Caco-2 (cell line): ENCODE measurements around the gene FGF1. TPM values are rescaled to one million over a fixed set of nuclear protein-coding genes. Genes with fewer than 3 reads are reported as not detected.

Experiments used
- BruUV-seq: library from RNA; stranded (reverse); fragments of 400-500 nt; replicated peaks from 2 replicates; lab custom pipeline; 2021; lab: Mats Ljungman, UMichigan
- CTCF ChIA-PET: fragments of 300-600 bp; sonication (Branson Sonifier 250); formaldehyde crosslinking; loops from one replicate; lab custom pipeline; 2022; ENCODE audit warnings: antibody characterized with exemption; lab: Charles Lee
- POLR2A ChIA-PET: fragments of 300-600 bp; sonication (Branson Sonifier 250); formaldehyde crosslinking; loops from one replicate; lab custom pipeline; 2022; ENCODE audit warnings: antibody characterized with exemption; lab: Charles Lee
- DNase-seq, 2 experiments: peaks; one replicate each; pipeline versions ENCODE4 v3.0.0 to v3.0.0-alpha.2; 2020 to 2022
- H3K27me3 ChIP-seq: replicated peaks from 2 replicates; pipeline ENCODE4 v1.6.0; 2011; ENCODE audit warnings: low read length; ENCODE audit not compliant: control insufficient read depth, insufficient read depth
- H3K36me3 ChIP-seq: 2 replicates; pipeline ENCODE4 v1.5.1; 2011; ENCODE audit warnings: low read length; ENCODE audit not compliant: control insufficient read depth, insufficient read depth
- H3K4me1 ChIP-seq: fragments of 250-450 bp; sonication (Bioruptor Pico); 2 replicates; pipeline ENCODE4 v1.5.1; 2020; ENCODE audit warnings: mild to moderate bottlenecking
- H3K4me3 ChIP-seq: 2 replicates; pipeline ENCODE4 v1.5.1; 2011; ENCODE audit warnings: low read depth, mild to moderate bottlenecking, control low read depth, low read length
- H3K9me3 ChIP-seq: fragments of 250-450 bp; sonication (Bioruptor Pico); 2 replicates; pipeline ENCODE4 v1.5.1; 2020; ENCODE audit warnings: mild to moderate bottlenecking, moderate library complexity
- H3K27ac Mint-ChIP-seq: one replicate; pipeline ENCODE4 v1.8.0; 2022; ENCODE audit warnings: mixed read lengths; ENCODE audit not compliant: unreplicated experiment
- H3K27me3 Mint-ChIP-seq: one replicate; pipeline ENCODE4 v1.8.0; 2022; ENCODE audit warnings: mixed read lengths; ENCODE audit not compliant: insufficient read depth, unreplicated experiment
- H3K36me3 Mint-ChIP-seq: one replicate; pipeline ENCODE4 v1.8.0; 2022; ENCODE audit warnings: mild to moderate bottlenecking, mixed read lengths; ENCODE audit not compliant: insufficient read depth, unreplicated experiment
- H3K4me1 Mint-ChIP-seq: one replicate; pipeline ENCODE4 v1.8.0; 2022; ENCODE audit warnings: low read depth, mixed read lengths; ENCODE audit not compliant: unreplicated experiment
- H3K4me3 Mint-ChIP-seq: one replicate; pipeline ENCODE4 v1.8.0; 2022; ENCODE audit warnings: mild to moderate bottlenecking, moderate library complexity, mixed read lengths; ENCODE audit not compliant: unreplicated experiment
- H3K9me3 Mint-ChIP-seq: one replicate; pipeline ENCODE4 v1.8.0; 2022; ENCODE audit warnings: mixed read lengths; ENCODE audit not compliant: unreplicated experiment
- intact Hi-C: fragments of 100-400 bp; cut with micrococcal nuclease; formaldehyde crosslinking; loops from one replicate; pipeline ENCODE4 v1.10.0; 2022; ENCODE audit not compliant: unreplicated experiment
- total RNA-seq: library from RNA; stranded (reverse); gene quantifications from 2 replicates; pipeline ENCODE4 v1.2.3, GENCODE V29; 2022
- TF ChIP-seq, protein P1 (sequence below), 2 experiments: fragments of 200-600 bp in 1 of 2; IDR thresholded peaks; 1 replicate in 1 of 2; 2 replicates in 1 of 2; pipeline versions ENCODE4 v1.5.1 to v1.8.0; 2011 to 2022; ENCODE audit warnings: antibody characterized with exemption in 1 of 2, control low read depth in 1 of 2, inconsistent platforms in 1 of 2, low read depth in 1 of 2, low read length in 1 of 2, mild to moderate bottlenecking in 1 of 2, moderate library complexity in 1 of 2; ENCODE audit not compliant: insufficient read depth in 1 of 2, severe bottlenecking in 1 of 2, unreplicated experiment in 1 of 2

Gene FGF1
- total RNA-seq, 1 experiment from 2014 or later, result not detected

DNA sequence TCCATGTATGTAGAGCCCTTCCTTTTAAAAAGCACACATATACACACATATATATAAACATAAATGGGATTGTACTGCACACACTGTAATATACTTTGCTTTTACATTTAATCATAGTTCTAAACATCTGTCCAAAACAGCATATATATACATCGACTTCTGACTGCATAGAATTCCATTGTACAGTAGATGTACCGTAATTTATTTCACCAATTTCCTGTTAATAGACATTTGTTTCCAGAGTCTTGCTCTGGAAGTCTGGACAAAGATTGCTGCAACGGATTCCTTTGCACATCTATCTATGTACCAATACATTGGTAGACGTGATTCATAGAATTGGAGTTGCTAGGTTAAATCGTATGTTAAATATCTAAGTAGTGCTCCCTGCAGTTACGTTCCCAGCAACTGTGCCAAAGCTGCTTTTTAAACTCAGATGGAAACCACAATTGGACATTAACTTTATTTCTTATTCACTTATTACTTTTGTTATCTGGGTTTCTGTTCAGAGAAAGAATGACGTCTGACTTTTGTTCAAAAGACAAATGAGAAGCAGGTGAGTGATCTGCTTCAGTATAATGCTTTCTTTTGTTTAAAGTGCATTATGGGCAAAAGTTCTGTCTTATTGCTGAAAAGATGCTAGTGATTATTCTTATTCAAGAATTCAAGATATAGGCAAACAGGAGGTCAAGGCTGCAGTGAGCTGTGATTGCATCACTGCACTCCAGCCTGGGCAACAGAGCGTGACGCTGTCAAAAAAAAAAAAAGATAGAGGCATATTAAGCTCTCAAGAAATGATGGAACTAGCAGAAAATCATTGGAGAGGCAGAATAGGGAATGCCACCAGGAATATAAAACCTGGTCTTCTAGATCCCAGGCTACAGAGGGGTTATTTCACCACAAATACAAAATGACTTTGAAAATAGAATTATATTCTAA is 138.2 kb downstream of the FGF1 start:
- Histone ChIP-seq H3K9me3 (no peaks in the 10 kb centered on the region), H3K4me1 (peaks cover 8% of the 10 kb centered on the region), H3K27me3 (no peaks in the 10 kb centered on the region; the same call in 1 of the 2 replicates), H3K36me3 (no peaks in the 10 kb centered on the region), H3K4me3 (no peak overlapping the region)
- Mint-ChIP-seq H3K27me3 (no peaks in the 10 kb centered on the region), H3K27ac (no peak overlapping the region), H3K4me1 (peaks cover 25% of the 10 kb centered on the region), H3K4me3 (no peak overlapping the region), H3K9me3 (no peaks in the 10 kb centered on the region), H3K36me3 (no peaks in the 10 kb centered on the region)
- ChIA-PET CTCF (interaction anchor here (1.4 kb wide), 3 partner anchors 228 to 395 kb away, joined by 3 to 5 read pairs (median 4); no protein-coding TSS in a partner anchor), POLR2A (no interaction called here)
- no peak for DNase-seq
- TF ChIP-seq, protein P1, sequence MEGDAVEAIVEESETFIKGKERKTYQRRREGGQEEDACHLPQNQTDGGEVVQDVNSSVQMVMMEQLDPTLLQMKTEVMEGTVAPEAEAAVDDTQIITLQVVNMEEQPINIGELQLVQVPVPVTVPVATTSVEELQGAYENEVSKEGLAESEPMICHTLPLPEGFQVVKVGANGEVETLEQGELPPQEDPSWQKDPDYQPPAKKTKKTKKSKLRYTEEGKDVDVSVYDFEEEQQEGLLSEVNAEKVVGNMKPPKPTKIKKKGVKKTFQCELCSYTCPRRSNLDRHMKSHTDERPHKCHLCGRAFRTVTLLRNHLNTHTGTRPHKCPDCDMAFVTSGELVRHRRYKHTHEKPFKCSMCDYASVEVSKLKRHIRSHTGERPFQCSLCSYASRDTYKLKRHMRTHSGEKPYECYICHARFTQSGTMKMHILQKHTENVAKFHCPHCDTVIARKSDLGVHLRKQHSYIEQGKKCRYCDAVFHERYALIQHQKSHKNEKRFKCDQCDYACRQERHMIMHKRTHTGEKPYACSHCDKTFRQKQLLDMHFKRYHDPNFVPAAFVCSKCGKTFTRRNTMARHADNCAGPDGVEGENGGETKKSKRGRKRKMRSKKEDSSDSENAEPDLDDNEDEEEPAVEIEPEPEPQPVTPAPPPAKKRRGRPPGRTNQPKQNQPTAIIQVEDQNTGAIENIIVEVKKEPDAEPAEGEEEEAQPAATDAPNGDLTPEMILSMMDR (IDR thresholded peaks at IDR 0.05; ENCODE audit: insufficient read depth in 1 of 2, low read depth in 1 of 2, low read length in 1 of 2, severe bottlenecking in 1 of 2, unreplicated experiment in 1 of 2), result no peak
- intact Hi-C loops, result loop anchor here (1.0 to 10.0 kb wide), 9 partner anchors 40 to 553 kb away; partner anchors contain the start of gene SPRY4
- BruUV-seq, result no TSS peak

DNA sequence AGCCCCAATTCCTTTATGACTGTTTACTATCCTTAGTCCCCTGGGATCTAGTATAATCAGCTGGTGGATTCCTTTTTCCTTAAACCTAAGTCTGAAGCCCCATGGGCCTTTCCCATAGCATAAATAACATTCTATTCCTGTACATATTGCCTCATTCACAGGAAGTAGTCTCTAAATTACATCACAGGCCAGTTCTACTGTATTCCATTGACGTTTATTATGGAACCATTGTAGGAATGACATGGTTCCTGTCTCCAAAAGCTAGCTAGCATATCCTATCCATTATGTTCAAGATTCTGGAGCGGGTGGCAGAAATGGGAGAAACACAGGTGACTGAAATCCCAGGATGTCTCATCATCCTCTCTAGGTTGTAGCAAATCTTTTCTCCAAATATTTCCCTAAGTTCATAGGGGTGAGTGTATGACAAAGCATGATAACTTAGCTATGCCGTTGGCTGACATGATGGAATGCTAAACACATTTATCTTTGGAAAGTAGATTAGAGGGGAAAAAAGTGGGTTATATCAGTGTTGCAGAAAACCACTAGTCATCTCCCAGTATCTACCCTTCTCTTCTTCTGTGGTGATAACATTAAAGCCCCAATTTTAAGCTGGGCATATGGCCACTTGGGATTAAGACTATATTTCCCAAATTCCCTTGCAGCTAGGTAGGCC is 140.1 kb downstream of the FGF1 start:
- Histone ChIP-seq H3K9me3 (no peaks in the 10 kb centered on the region), H3K27me3 (no peaks in the 10 kb centered on the region; the same call in 1 of the 2 replicates), H3K4me1 (peaks cover 8% of the 10 kb centered on the region), H3K36me3 (no peaks in the 10 kb centered on the region), H3K4me3 (no peak overlapping the region)
- H3K36me3 Mint-ChIP-seq, result no peaks in the 10 kb centered on the region
- H3K4me3 Mint-ChIP-seq, result no peak overlapping the region
- POLR2A ChIA-PET, result no interaction called here
- H3K27me3 Mint-ChIP-seq, result no peaks in the 10 kb centered on the region
- intact Hi-C loops, result loop anchor here (5.0 to 10.0 kb wide), 4 partner anchors 38 to 551 kb away; no protein-coding TSS in a partner anchor
- no TSS peak for BruUV-seq
- DNase-seq, result no peak
- H3K4me1 Mint-ChIP-seq, result peaks cover 19% of the 10 kb centered on the region
- CTCF ChIA-PET, result interaction anchor here (0.6 to 1.2 kb wide), 3 partner anchors 40 to 402 kb away, joined by 3 to 4 read pairs (median 3); no protein-coding TSS in a partner anchor
- H3K27ac Mint-ChIP-seq, result no peak overlapping the region
- TF ChIP-seq, protein P1 (IDR thresholded peaks at IDR 0.05; ENCODE audit: insufficient read depth in 1 of 2, low read depth in 1 of 2, low read length in 1 of 2, severe bottlenecking in 1 of 2, unreplicated experiment in 1 of 2), result no peak
- no peaks in the 10 kb centered on the region for H3K9me3 Mint-ChIP-seq
